Loucy (cell line): ENCODE data around the gene UBE2O.

Experiments
- CTCF ChIP-seq: fragments of 200-600 bp; sonication (generic); conservative IDR thresholded peaks from 2 replicates; pipeline ENCODE4 v1.5.1; 2014; ENCODE audit warnings: mild to moderate bottlenecking, antibody characterized with exemption, low read length
- EZH2phosphoT487 ChIP-seq: fragments of 200-600 bp; IDR thresholded peaks from 2 replicates; pipeline ENCODE4 v1.6.1; 2018; ENCODE audit warnings: antibody characterized with exemption, mild to moderate bottlenecking, moderate library complexity, borderline replicate concordance

- TF ChIP-seq CTCF (no peak), EZH2phosphoT487 (no peak)
Observed at GRCh38 chr17:76414334-76415295, 38.3 kb downstream of the UBE2O start.
